PFSK-1 (cell line): Measurements from ENCODE around the gene CFAP299.

ENCODE experiments used
- FOXP2 ChIP-seq: optimal IDR thresholded peaks from 2 replicates; pipeline ENCODE3; 2011; ENCODE audit warnings: borderline replicate concordance, control low read depth, inconsistent platforms; ENCODE audit not compliant: insufficient read depth; ENCODE audit errors: extremely low read length, extremely low read depth
- POLR2AphosphoS5 ChIP-seq: IDR thresholded peaks from 2 replicates; pipeline ENCODE4 v1.6.1; 2012; ENCODE audit warnings: low read depth, mild to moderate bottlenecking, control low read depth, low read length, moderate library complexity
- SIN3A ChIP-seq: IDR thresholded peaks from 2 replicates; pipeline ENCODE4 v1.6.1; 2012; ENCODE audit warnings: mild to moderate bottlenecking, low read length, moderate library complexity, borderline replicate concordance; ENCODE audit not compliant: insufficient read depth
- TAF1 ChIP-seq: IDR thresholded peaks from 2 replicates; pipeline ENCODE4 v1.6.1; 2012; ENCODE audit warnings: low read length, control low read depth, borderline replicate concordance; ENCODE audit not compliant: insufficient read depth
- TF ChIP-seq, protein P1 (sequence below), 2 experiments: IDR thresholded peaks; 2 replicates each; pipeline versions ENCODE4 v1.6.1 to v1.8.0; 2011 to 2012; ENCODE audit warnings: low read depth in 2 of 2, low read length in 2 of 2, control low read depth in 1 of 2, inconsistent platforms in 1 of 2, mild to moderate bottlenecking in 1 of 2, moderate library complexity in 1 of 2; ENCODE audit not compliant: insufficient read depth in 1 of 2

Gene CFAP299

DNA sequence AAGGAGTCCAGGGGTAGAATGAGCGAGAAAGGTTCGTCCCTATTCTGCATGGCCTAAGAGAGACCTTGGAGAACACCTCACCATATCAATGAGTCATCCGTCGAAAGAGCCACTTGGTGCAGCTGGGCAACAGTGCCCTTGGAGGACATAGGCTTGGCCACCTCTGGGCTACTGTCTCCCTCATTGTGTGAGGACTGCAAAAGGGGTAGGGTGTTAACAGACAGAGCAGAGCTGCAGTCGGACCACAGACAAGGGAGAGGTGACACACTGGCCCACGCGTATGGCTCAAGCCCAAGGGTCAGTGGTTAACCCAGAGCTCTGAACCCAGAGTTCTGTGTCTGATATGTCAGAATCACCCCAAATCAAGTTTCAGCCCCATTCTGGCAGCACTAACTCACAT lies 576.8 kb downstream of the CFAP299 start:
- TF ChIP-seq FOXP2 (no peak), POLR2AphosphoS5 (no peak), SIN3A (no peak), TAF1 (no peak)
- TF ChIP-seq, protein P1, sequence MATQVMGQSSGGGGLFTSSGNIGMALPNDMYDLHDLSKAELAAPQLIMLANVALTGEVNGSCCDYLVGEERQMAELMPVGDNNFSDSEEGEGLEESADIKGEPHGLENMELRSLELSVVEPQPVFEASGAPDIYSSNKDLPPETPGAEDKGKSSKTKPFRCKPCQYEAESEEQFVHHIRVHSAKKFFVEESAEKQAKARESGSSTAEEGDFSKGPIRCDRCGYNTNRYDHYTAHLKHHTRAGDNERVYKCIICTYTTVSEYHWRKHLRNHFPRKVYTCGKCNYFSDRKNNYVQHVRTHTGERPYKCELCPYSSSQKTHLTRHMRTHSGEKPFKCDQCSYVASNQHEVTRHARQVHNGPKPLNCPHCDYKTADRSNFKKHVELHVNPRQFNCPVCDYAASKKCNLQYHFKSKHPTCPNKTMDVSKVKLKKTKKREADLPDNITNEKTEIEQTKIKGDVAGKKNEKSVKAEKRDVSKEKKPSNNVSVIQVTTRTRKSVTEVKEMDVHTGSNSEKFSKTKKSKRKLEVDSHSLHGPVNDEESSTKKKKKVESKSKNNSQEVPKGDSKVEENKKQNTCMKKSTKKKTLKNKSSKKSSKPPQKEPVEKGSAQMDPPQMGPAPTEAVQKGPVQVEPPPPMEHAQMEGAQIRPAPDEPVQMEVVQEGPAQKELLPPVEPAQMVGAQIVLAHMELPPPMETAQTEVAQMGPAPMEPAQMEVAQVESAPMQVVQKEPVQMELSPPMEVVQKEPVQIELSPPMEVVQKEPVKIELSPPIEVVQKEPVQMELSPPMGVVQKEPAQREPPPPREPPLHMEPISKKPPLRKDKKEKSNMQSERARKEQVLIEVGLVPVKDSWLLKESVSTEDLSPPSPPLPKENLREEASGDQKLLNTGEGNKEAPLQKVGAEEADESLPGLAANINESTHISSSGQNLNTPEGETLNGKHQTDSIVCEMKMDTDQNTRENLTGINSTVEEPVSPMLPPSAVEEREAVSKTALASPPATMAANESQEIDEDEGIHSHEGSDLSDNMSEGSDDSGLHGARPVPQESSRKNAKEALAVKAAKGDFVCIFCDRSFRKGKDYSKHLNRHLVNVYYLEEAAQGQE (IDR thresholded peaks at IDR 0.05; ENCODE audit: insufficient read depth in 1 of 2, low read depth in 2 of 2, low read length in 2 of 2) = no peak

GRCh38 chr4:80913381-80913780 lies 577.9 kb downstream of the CFAP299 start:
- no peak for TF ChIP-seq TAF1
- no peak for TF ChIP-seq POLR2AphosphoS5
- no peak for TF ChIP-seq FOXP2
- TF ChIP-seq, protein P1 (IDR thresholded peaks at IDR 0.05; ENCODE audit: insufficient read depth in 1 of 2, low read depth in 2 of 2, low read length in 2 of 2) = no peak
- no peak for TF ChIP-seq SIN3A

DNA sequence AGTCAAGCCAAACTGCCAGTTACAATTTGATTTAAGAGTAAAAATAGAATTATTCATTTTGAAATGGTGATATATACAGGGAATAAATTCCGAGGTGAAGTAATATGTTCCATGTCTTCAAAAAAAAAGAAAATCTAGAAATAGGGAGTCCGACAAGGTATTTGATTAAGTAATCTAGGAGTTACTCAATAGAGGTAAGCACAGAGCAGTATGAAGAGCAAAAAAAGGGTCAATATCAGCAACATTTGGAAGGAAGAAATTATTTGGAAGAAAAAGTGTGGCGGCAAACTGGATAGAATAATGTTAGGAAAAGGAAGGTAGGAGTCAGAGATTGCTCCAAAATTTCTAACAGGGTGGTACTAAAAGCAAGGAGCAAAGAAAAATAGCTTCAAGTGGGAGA lies 581.2 kb downstream of the CFAP299 start:
- no peak for TF ChIP-seq SIN3A
- TF ChIP-seq FOXP2 = no peak
- TF ChIP-seq, protein P1 (IDR thresholded peaks at IDR 0.05; ENCODE audit: insufficient read depth in 1 of 2, low read depth in 2 of 2, low read length in 2 of 2) = no peak
- TF ChIP-seq POLR2AphosphoS5 = no peak
- TF ChIP-seq TAF1 = no peak

GRCh38 chr4:80918004-80918403 lies 582.5 kb downstream of the CFAP299 start:
- no peak for TF ChIP-seq POLR2AphosphoS5
- TF ChIP-seq, protein P1 (IDR thresholded peaks at IDR 0.05; ENCODE audit: insufficient read depth in 1 of 2, low read depth in 2 of 2, low read length in 2 of 2) = no peak
- no peak for TF ChIP-seq SIN3A
- TF ChIP-seq TAF1 = no peak
- TF ChIP-seq FOXP2 = no peak

- TF ChIP-seq, protein P1 (IDR thresholded peaks at IDR 0.05; ENCODE audit: insufficient read depth in 1 of 2, low read depth in 2 of 2, low read length in 2 of 2) = no peak
- no peak for TF ChIP-seq TAF1
- TF ChIP-seq SIN3A = no peak
- TF ChIP-seq FOXP2 = no peak
- TF ChIP-seq POLR2AphosphoS5 = no peak
Observed at GRCh38 chr4:80921441-80921840, 585.9 kb downstream of the CFAP299 start.
